Gastrocnemius medialis (tissue), 4 donors: ENCODE measurements around the gene SNX10. TPM values are rescaled to one million over a fixed set of nuclear protein-coding genes. Genes with fewer than 3 reads are reported as not detected.
A peak's percentile ranks its signal among the peaks of the same experiment; 100 is the strongest.

Source experiments
- ATAC-seq, 2 donors: fragments of 150-250 bp; one replicate each; pipeline ENCODE4 v1.9.1; 2016
- DNase-seq, 2 donors: peaks; one replicate each; pipeline ENCODE4 v3.0.0-alpha.2; 2019
- H3K27ac ChIP-seq, 4 donors: fragments of 200-600 bp; sonication (generic); 1 replicate in 1 of 4; 2 replicates in 3 of 4; pipeline ENCODE4 v1.5.1; 2016 to 2018; ENCODE audit warnings: mild to moderate bottlenecking in 2 of 4, moderate library complexity in 1 of 4
- H3K27me3 ChIP-seq, 3 donors: fragments of 200-600 bp; sonication (generic) in 2 of 3; 1 replicate in 1 of 3; 2 replicates in 2 of 3; pipeline versions ENCODE4 v1.5.1 to v1.6.0; 2016 to 2019; ENCODE audit warnings: mild to moderate bottlenecking in 1 of 3, moderate library complexity in 1 of 3
- H3K36me3 ChIP-seq, 2 donors: fragments of 200-600 bp; sonication (generic) in 1 of 2; one replicate each; pipeline ENCODE4 v1.5.1; 2017 to 2018
- H3K4me1 ChIP-seq, 2 donors: fragments of 200-600 bp; sonication (generic) in 1 of 2; one replicate each; pipeline ENCODE4 v1.5.1; 2016 to 2017; ENCODE audit warnings: mild to moderate bottlenecking in 2 of 2
- H3K4me3 ChIP-seq, 4 donors: fragments of 200-600 bp; sonication (generic) in 3 of 4; 1 replicate in 1 of 4; 2 replicates in 3 of 4; pipeline ENCODE4 v1.5.1; 2016 to 2019; ENCODE audit warnings: mild to moderate bottlenecking in 2 of 4
- H3K9me3 ChIP-seq, 3 donors: fragments of 200-600 bp; sonication (generic) in 2 of 3; 1 replicate in 1 of 3; 2 replicates in 2 of 3; pipeline ENCODE4 v1.5.1; 2016 to 2019
- CTCF ChIP-seq, 5 experiments: fragments of 450-650 bp in 3 of 5; fragments of 200-600 bp in 2 of 5; sonication (generic) in 2 of 5; IDR thresholded peaks in 4 of 5; conservative IDR thresholded peaks in 1 of 5; 1 replicate in 4 of 5; 2 replicates in 1 of 5; pipeline ENCODE4 v1.5.1; 2016 to 2019; ENCODE audit warnings: antibody characterized with exemption in 5 of 5, mild to moderate bottlenecking in 3 of 5, moderate library complexity in 3 of 5
- POLR2A ChIP-seq, 2 donors: fragments of 450-650 bp; IDR thresholded peaks; one replicate each; pipeline ENCODE4 v1.6.1; 2017; ENCODE audit warnings: antibody characterized with exemption in 2 of 2, mild to moderate bottlenecking in 2 of 2, moderate library complexity in 2 of 2
- in situ Hi-C, 4 donors: fragments of 200-750 bp; cut with MboI; loops; one replicate each; pipeline versions ENCODE4 v1.15.0 to v1.8.0; 2017; ENCODE audit warnings: low sequenced_read_pairs in 4 of 4
- intact Hi-C: fragments of 100-400 bp; cut with DNase I; formaldehyde crosslinking; loops from one replicate; pipeline ENCODE4 v1.15.1; 2023; ENCODE audit warnings: low total_unique reads
- total RNA-seq, 4 donors: library from RNA; depleted of rRNA; stranded (reverse); fragments of >200 nt; gene quantifications; one replicate each; pipeline versions ENCODE4 v1.1.0 to v1.2.3, GENCODE V29; 2016

The SNX10 gene
- total RNA-seq, 4 donors from 2014 or later = 1.2 to 1.9 (median 1.3) TPM; not detected in 1

DNA sequence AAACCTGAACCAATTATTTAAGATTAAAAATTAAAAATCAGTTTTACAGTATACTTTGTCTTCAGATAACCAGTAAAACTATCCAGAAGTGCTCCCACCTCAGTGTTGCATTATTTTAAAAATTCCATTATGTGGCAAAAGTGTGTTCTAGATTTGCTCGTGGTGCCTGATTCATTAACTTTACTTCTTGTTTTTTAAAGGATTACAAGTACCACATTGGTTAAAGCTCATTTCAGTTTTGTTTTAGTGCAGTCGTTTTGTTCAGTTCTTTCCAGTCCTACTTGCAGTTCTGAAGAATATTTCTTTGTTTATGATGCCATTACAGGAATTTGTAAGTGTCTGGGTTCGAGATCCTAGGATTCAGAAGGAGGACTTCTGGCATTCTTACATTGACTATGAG lies 69.0 kb downstream of the SNX10 start:
- intact Hi-C loops = loop anchor here (10.0 kb wide), 1 partner anchor 1106 kb away; no protein-coding TSS in a partner anchor
- Histone ChIP-seq H3K27ac (no peak overlapping the region), H3K9me3 (no peaks in the 10 kb centered on the region), H3K4me3 (no peak overlapping the region), H3K36me3 (no peaks in the 10 kb centered on the region), H3K4me1 (no peaks in the 10 kb centered on the region), H3K27me3 (no peaks in the 10 kb centered on the region)
- no peak for ATAC-seq
- in situ Hi-C loops = loop anchor here (10.0 to 25.0 kb wide), 6 partner anchors 266 to 973 kb away; partner anchors contain the start of genes HOXA3 (in 1 of the 4), HOXA5 (in 1 of the 4), HOXA6 (in 1 of the 4) and HOXA7 (in 1 of the 4)
- DNase-seq = no peak
- TF ChIP-seq CTCF (IDR thresholded peaks at IDR 0.05 in 4 of 5, conservative IDR thresholded peaks at IDR 0.05 in 1 of 5) (no peak), POLR2A (IDR thresholded peaks at IDR 0.05) (no peak)

- H3K9me3 ChIP-seq = no peaks in the 10 kb centered on the region
- TF ChIP-seq POLR2A (IDR thresholded peaks at IDR 0.05) = no peak
- no peak for TF ChIP-seq CTCF (IDR thresholded peaks at IDR 0.05 in 4 of 5, conservative IDR thresholded peaks at IDR 0.05 in 1 of 5)
- ATAC-seq = no peak
- DNase-seq = no peak
- intact Hi-C loops = loop anchor here (10.0 kb wide), 1 partner anchor 1107 kb away; no protein-coding TSS in a partner anchor
- no peaks in the 10 kb centered on the region for H3K27me3 ChIP-seq
- H3K27ac ChIP-seq = no peak overlapping the region
- no peaks in the 10 kb centered on the region for H3K36me3 ChIP-seq
- H3K4me1 ChIP-seq = no peaks in the 10 kb centered on the region
- no peak overlapping the region for H3K4me3 ChIP-seq
- in situ Hi-C loops = loop anchor here (10.0 to 25.0 kb wide), 6 partner anchors 267 to 974 kb away; partner anchors contain the start of genes HOXA3 (in 1 of the 4), HOXA5 (in 1 of the 4), HOXA6 (in 1 of the 4) and HOXA7 (in 1 of the 4)
Observed at GRCh38 chr7:26361637-26362036, 70.0 kb downstream of the SNX10 start.

- Histone ChIP-seq H3K36me3 (no peaks in the 10 kb centered on the region), H3K27ac (no peak overlapping the region), H3K9me3 (no peaks in the 10 kb centered on the region), H3K27me3 (no peaks in the 10 kb centered on the region), H3K4me1 (no peaks in the 10 kb centered on the region), H3K4me3 (no peak overlapping the region)
- in situ Hi-C loops (loop anchor here (10.0 to 25.0 kb wide), 6 partner anchors 269 to 976 kb away; partner anchors contain the start of genes HOXA3 (in 1 of the 4), HOXA5 (in 1 of the 4), HOXA6 (in 1 of the 4) and HOXA7 (in 1 of the 4)), intact Hi-C loops (loop anchor here (10.0 kb wide), 1 partner anchor 1109 kb away; no protein-coding TSS in a partner anchor)
- no peak for ATAC-seq
- no peak for TF ChIP-seq CTCF (IDR thresholded peaks at IDR 0.05 in 4 of 5, conservative IDR thresholded peaks at IDR 0.05 in 1 of 5)
- TF ChIP-seq POLR2A (IDR thresholded peaks at IDR 0.05) = no peak
- DNase-seq = no peak
Observed at GRCh38 chr7:26363465-26363864, 71.8 kb downstream of the SNX10 start.

DNA sequence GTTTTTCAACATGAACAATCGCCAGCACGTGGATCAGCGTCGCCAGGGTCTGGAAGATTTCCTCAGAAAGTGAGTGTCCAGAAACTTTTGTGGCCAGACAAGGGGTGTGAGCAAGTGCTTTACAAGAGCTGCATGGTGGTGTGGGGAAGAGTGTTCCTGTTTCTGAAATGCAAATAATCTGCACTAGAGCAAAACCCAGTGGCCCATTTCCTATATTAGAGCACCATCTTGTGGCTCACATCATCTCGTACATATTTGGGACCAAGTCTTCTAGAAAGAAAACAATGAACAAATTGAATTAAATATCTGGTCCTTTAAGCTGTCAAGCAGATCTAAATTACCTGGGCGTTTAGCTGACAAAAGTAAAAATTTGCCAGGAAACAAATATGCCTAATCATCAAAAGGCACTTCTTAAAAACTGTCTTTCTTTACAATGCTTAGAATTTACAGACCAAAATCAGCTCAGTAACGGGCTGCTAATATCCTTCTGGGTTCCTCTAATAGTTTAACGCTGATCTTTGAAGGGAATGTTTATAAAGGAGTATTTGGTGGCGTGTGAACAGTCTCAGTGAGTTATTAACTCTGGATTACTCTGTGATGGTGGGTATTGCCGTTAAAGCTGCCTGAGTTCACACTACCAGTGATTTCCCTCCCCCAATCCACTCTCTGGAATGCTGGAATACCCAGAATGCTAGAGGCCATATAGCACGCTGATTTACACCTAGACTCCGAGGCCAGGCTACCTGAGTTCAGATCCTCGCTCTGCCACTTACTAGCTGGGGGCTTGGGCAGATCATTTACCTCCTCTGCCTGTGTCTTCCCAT lies 73.6 kb downstream of the SNX10 start:
- ATAC-seq (peak; percentile 81 to 84), DNase-seq (peak; percentile 32 to 34)
- Histone ChIP-seq H3K4me1 (no peaks in the 10 kb centered on the region), H3K27me3 (peaks cover 6 to 7% (median 6%) of the 10 kb centered on the region in 3 donors), H3K9me3 (no peaks in the 10 kb centered on the region), H3K27ac (no peak overlapping the region), H3K4me3 (no peak overlapping the region), H3K36me3 (no peaks in the 10 kb centered on the region)
- intact Hi-C loops (loop anchor here (1.0 to 10.0 kb wide), 4 partner anchors 163 to 1110 kb away; partner anchors contain the start of genes CBX3 and HNRNPA2B1), in situ Hi-C loops (loop anchor here (5.0 to 25.0 kb wide), 10 partner anchors 270 to 978 kb away; partner anchors contain the start of genes HOXA3 (in 1 of the 4), HOXA5 (in 1 of the 4), HOXA6 (in 1 of the 4) and HOXA7 (in 1 of the 4))
- TF ChIP-seq CTCF (IDR thresholded peaks at IDR 0.05 in 4 of 5, conservative IDR thresholded peaks at IDR 0.05 in 1 of 5) (peak; percentile 62 to 79 (median 74)), POLR2A (IDR thresholded peaks at IDR 0.05) (no peak)
